Hematopoietic multipotent progenitor cell (in vitro differentiated cells): ENCODE measurements around the gene KLB. TPM values are rescaled to one million over a fixed set of nuclear protein-coding genes. Genes with fewer than 3 reads are reported as not detected.

Experiments used
- DNase-seq, 3 donors: peaks; one replicate each; pipeline ENCODE4 v3.0.0-alpha.2; 2011 to 2015; ENCODE audit warnings: low read depth in 2 of 3, low spot score in 2 of 3
- total RNA-seq: library from RNA; depleted of rRNA; stranded (reverse); fragments of >200 nt; gene quantifications from one replicate; pipeline ENCODE4 v1.2.3, GENCODE V29; 2012

The KLB gene
- total RNA-seq, 1 donor, result under 0.01 TPM

DNA sequence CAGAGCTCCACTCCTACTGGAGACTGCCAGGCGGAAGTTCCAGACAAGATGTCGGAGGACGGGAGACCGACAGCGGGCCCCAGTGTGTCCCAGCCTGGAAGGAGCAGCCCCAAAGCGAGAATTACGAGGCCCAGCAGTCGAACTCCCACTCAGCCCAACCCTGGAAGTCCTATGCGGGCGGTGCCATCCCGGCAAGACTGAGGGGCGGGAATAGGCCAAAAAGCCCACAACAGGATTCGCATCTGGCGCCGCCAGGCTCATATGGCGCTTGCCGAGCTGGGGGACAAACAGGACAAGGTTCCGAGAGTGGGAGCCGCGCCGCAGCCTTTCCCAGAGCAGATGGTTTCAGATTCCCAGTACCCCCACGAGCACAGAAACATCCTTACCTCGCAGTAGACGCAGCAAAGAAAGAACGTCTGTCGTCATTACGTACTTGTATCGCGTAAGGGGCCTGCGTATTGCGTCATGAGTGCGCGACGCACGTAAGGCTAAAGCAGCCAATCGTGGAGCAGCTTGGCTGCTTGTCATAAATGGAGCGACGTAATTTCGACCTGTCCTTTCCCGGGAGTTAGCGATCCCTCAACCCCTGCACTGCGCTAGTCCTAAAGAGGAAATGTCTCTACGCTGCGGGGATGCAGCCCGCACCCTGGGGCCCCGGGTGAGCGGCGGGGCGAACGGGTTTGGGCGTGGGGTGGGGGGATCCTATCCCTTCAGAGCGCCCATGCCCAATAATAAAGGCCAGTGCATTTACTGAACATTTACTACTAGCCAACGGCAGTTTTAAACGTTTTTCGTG, 52.0 kb downstream of the KLB start, which contains the start of the genes LIAS and RPL9:
LIAS (plus strand) TSS at position 552 of the 796 bp plus-strand sequence; CDS start at position 614, 62 bp downstream.
RPL9 (minus strand) TSS at position 418 of the 796 bp plus-strand sequence. CDS start 483 bp downstream, outside the sequence.
- DNase-seq, result peak; percentile 97 to 98 (median 98)

DNA sequence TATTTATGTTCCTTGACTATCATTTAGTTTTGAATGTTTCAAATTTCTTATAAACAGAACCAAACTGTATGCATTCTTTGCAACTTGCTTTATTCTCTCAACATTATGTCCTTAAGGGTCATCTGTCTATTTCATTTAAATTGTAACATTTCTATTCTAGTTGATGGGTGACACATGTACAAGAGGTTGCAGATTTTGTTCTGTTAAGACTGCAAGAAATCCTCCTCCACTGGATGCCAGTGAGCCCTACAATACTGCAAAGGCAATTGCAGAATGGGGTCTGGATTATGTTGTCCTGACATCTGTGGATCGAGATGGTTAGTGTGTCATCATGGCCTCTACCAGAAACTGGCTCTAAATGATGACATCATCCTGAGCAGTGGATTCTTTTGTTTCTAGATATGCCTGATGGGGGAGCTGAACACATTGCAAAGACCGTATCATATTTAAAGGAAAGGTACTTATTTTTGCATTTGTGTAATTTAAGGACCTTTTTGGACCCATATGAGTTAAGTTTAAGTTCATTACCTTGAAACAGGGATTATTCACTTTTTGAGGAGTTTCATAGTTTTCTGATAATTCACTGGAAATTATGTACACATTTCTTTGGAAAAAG, 58.3 kb downstream of the KLB start:
- peak in 2 of 3 donors; percentile 38 to 63 for DNase-seq

DNA sequence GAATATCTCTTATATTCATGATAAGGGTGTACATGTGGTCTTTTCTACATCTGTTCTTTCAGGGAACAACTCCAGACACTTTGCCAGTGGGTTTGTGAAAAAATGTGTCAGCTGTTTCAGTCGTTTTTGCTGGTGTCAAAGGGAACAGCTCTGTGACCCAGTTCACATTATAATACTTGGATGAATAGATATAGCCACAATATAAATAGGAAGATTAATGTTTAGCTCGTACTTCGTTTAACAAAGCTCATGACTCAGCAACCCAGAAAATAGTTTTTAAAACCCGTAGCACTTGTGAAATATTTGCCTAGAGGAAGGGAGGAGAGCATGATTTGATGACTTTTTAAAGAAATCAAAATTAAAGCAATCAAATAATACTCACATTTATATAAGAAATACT, 60.0 kb downstream of the KLB start:
- DNase-seq, result no peak

DNA sequence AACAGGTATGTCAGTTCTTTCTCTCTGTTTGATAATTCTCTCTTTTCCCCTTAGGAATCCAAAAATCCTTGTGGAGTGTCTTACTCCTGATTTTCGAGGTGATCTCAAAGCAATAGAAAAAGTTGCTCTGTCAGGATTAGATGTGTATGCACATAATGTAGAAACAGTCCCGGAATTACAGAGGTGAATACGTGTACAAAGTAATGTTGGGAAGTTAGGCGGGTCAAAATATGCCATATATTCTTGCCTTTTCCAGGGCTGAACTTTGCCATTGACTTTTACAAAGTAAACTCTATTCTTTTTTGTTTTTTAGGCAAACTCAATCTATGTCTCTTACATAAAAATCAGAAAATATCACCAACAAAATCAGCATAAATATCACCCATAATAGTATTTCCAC, 60.7 kb downstream of the KLB start:
- DNase-seq, result no peak

DNA sequence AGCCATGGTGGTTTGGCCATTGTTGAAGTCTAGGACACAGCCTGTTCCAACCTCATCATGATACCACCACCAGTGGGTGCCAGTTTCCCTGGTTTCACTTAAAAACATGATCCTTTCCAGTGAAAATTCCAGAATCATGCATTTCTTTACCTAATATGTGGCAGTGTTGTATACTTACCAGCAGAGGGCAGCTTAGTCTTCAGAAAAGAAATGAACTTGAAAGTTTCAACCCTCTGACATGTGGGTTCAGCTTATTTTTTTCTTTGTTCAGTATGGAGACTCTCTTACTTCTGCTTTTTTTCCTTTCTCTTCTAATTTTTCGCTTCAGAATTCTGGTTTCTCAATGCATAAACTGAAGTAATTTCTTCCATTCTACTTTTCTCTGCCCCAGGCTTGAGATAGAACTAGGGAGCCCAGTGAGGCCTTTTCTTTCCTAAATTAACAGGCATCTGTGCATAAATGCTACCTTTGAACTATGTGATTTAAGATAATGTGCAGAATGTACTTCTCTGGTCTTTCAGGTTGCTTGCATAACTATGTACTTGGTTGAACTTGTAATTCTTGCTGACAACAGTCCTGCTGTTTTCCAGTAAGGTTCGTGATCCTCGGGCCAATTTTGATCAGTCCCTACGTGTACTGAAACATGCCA, 62.8 kb downstream of the KLB start:
- peak in 2 of 3 donors; percentile 78 to 94 for DNase-seq

DNA sequence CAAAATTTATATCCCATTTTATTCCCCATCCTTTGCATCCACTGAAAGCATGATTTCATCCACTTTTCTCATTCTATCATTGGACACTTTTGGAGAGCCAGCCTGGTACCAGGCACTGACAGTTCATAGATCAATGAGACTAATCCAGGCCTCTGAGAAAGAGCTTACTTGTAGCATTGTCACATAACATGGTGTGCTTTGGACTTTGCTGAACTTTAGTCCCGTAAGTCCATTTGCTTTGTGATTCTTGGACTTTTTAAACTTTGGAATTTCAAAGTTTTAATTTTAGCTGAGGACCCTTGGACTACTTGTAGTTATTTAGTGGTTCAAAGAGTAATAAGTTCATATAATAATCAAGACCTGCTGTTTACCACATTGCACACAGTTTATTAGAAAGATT, 63.7 kb downstream of the KLB start:
- no peak for DNase-seq

DNA sequence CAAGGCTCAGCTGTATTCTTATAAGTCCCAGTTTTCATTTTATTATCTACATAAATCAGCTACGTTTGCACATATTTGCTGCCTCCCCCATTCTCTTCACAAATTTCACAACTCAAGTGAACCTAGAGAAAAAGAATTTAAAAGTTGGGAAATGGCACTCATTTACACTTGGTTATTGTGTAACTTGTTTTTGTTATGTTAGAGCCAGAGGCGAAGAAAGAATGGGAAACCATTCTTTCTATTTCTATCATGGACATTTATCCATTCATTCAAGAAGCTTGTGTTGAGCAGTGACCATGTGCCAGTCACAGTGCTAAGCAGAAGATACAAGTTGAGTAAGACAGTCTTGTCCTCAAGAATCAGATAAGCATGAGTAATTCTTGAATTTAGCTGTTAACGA, 65.7 kb downstream of the KLB start:
- no peak for DNase-seq

DNA sequence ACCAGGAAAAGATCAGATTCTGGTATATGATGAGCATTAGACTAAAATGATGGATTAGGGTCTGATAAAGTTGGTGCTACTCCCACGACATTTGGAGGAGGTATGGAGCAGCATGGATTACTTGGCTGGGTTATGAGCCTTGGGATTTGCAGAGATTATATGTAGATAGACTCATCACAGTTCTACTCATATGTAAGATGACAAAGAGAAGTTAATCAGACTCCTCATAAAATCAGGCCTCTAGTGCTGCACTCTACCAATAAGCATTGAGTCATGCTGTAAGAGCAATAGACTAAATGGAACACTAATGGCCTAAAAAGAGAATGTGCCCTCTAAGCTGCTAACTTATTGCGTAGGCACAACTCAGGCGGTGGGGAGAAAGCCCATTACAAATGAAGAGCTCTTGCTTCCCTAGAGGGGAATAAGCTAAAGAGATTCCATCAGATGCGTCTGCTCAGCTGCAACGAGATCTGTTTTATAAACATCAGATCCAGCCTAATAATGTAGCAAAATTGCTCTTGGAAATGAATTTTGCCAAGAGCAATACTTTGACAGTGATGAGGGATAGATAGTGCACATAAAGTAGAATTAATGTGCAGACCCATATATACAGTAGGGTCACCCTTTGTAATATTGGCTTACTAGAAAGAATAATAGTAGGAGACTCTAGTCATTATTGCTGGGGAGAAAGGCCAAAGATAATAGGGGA, 69.6 kb downstream of the KLB start:
- no peak for DNase-seq

DNA sequence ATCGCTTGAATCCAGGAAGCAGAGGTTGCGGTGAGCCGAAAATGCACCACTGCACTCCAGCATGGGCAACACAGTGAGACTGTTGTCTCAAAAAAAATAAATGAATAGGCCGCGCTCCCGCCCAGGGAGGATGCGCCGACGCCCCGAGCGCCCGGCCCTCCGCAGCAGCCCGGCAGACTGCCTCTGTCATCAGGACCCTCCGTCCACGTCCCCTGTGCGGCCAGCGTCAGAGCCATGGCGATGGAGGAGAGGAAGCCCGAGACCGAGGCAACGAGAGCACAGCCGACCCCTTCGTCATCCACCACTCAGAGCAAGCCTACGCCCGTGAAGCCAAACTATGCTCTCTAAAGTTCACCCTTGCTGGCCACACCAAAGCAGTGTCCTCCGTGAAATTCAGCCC, 73.5 kb downstream of the KLB start:
- DNase-seq, result no peak

DNA sequence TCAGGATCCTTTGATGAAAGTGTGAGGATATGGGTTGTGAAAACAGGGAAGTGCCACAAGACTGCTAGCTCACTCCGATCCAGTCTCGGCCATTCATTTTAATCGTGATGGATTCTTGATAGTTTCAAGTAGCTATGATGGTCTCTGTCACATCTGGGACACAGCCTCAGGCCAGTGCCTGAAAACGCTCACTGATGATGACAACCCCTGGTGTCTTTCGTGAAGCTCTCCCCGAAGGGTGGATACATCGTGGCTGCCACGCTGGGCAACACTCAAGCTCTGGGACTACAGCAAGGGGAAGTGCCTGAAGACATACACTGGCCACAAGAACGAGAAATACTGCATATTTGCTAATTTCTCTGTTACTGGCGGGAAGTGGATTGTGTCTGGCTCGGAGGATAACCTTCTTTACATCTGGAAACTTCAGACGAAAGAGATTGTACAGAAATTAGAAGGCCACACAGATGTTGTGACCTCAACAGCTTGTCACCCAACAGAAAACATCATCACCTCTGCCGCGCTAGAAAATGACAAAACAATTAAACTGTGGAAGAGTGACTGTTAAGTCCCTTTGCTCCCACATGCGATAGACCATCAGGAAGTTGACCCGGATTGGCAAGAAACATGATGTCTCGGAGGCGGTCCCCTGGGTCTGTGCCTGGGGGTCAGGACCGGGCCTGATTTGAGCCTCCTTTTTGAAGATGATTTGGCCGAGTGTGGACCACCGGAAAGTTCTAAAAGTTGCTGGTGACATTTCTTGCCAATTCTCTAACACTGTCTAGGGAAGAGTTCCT, 74.4 kb downstream of the KLB start:
- no peak for DNase-seq

DNA sequence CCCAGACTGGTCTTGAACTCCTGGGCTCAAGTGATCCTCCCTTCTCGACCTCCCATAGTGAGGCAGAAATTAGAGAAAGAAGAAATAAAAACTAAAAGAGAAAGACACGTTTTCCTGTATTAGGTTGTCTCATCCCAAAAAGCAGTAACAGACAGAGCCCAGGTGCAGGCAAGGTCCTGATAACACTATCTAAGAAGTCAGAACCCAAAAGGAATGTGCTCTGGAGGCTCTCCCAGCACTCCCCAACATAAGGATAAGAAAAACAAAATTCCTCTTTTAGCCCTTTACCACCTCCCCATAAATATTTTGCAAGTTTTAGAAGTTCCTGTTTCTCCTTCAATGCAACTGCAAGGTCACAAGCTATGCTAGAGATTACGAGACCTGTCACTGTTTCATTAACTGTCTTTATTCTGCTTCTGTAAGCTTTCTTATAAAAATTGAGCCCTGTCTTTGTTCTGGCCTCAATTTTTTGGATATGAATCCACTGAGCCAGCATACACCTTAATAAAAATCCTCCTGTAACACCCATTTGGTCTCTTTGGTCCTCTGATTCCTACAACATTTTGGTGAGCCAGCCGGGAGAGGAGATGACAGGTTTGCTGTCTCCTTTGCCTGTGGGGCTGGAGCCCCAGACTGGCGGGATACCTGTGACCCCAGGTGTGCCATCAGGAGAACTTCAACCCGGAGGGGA, 78.0 kb downstream of the KLB start:
- DNase-seq, result no peak

DNA sequence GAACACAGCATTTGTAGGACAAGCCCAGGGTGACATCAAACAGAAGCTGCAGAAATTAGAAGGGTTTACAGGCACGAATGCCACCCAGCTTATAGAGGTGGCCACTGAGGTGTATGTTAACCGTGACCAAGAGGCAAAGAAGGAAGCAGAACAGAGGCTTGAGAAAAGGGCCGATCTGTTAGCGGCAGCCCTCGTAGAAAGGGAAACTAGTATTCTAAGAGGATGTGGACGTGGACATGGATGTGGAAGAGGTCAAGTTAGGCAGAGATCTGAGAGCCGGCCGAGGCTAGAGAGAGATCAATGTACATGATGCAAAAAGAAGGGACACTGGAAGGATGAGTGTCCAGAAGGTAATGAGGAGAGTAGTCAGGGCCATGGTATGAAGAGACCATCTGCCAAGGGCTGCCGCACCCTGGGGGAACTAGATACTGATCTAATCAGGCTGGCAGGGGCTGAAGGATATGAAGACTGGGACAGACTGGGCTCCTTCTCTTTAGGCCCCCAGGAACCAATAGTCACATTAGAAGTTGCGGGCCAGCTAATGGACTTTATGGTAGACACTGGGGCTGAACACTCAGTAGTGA, 79.6 kb downstream of the KLB start:
- DNase-seq, result no peak

DNA sequence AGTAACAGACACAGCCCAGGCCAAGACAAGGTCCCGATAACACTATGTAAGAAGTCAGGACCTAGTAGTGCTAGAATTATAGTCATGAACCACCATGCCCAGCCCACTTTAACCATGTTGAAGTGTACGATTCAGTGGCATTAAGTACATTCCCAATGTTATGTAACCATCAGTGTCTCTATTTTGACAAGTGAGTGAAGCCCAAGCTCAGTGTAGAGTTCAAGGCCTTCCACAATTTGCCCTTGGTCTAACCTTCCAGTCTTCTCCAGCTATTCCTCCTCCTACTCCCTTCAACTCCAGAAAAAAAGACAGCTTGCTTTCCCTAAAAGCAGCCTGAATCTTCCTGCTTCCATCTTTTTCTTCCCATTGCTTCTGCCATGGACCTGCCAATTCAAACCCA, 83.6 kb downstream of the KLB start:
- no peak for DNase-seq

DNA sequence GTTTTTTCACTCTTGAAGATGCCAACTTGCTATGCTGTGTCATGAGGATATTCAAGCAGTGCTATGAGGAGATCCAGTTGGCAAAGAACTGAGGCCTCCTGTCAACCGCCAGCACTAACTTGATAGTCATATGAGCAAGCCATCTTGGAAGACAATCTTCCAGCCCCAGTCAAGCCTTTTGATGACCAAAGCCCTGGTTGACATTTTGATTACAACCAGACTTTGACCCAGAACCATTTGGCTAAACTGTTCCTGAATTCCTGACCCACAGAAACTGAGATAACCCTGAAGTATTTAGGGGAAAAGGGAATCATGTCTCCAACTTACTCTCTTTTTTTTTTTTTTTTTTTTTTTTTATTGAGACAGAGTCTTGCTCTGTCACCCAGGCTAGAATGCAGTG, 87.6 kb downstream of the KLB start:
- no peak for DNase-seq

DNA sequence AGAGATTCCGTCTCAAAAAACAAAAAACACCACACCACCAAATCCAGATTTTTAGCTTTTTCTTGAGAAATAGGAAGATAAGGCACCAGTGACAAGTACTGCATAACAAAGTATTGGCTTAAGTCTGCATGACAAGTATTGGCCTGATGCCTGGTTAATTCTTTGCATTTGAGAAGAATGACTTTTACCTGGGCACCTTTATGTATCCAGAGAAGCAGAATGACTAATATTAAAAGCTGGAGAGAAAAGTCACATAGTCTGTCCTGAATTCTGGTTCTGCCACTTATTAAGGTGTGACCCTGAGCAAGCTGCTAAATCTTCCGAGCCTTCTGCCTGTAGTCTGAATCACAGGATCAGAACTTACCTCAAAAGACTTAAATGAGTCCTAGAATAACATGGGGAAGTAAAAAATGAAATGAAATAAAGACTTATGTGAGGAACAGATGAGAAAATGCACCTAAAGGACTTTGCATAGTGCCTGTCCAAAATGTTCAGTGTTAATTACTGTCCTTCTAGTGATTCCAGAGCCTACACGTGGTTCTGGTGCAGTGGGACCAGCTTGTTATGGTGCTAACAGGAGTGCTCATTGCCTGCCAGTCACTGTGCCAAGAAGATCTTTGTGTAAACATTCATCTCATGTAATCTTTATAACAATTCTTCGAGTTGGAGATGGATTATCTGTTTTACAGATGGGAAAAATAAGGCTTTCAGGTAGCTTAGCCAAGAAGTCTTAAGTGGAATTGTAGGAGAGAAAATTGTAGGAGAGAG, 88.9 kb downstream of the KLB start:
- no peak for DNase-seq

DNA sequence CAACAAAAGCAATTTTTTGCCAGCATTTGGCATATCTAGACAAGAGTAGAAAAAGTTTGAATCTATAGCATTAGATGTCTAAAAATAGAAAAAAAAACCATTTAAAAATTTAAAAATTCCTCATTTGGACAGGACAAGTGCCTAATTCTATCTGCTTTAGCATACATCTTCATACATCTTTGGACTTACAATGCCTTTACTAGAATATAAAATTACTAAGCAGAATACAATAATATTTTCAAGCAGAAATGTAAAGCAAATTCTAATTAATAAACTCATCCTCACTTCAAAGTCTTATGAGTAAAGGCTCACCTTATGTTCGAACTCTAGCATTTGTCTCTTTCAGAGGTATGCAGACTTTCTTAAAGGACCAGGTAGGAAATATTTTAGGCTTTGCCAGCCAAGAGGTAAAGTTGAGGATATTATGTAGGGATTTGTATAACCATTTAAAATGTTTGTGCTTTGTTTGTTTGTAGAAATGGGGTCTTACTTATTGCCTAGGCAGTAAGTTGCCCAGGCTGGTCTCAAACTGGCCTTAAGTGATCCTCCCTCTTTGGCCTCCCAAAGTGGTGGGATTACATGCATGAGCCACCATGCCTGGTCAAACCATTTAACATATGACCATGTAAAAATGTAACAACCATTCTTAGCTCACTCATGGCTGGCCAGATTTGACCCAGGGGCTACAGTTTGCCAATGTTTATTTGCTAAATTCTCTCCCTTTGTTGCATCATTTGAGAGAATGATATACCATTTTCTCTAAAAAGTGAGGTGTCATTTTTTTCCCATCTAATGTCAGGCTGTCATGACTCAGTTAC, 91.4 kb downstream of the KLB start:
- no peak for DNase-seq

DNA sequence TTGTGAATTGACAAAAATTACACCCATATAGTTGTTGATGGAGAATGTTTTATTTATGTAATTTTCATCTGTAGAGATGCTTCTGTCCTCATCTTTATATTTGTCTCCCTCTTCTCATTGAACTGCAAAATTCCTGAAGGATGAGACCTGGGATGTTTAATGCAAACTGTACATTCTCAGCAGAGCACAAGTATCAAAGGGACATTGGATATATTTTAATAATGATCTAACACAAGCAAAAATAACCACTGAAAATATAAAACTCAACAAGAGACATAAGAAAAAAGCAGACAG, 91.9 kb downstream of the KLB start:
- no peak for DNase-seq
